HUES6 (cell line): ENCODE results near the gene PLXDC1.

Source experiments
- H3K27ac ChIP-seq: 2 replicates; pipeline ENCODE4 v1.7.0; 2013; ENCODE audit warnings: low read depth, mild to moderate bottlenecking, low read length, inconsistent platforms
- H3K27me3 ChIP-seq: 2 replicates; pipeline ENCODE4 v1.6.1; 2013; ENCODE audit warnings: low read length; ENCODE audit not compliant: control insufficient read depth, insufficient read depth
- H3K36me3 ChIP-seq: 2 replicates; pipeline ENCODE4 v1.6.1; 2013; ENCODE audit warnings: low read length; ENCODE audit not compliant: control insufficient read depth, insufficient read depth
- H3K4me1 ChIP-seq: 2 replicates; pipeline ENCODE4 v1.6.1; 2013; ENCODE audit warnings: low read length; ENCODE audit not compliant: control insufficient read depth, insufficient read depth
- H3K4me3 ChIP-seq: 2 replicates; pipeline ENCODE4 v1.5.1; 2013; ENCODE audit warnings: low read depth, low read length
- H3K9ac ChIP-seq: one replicate; pipeline ENCODE4 v1.6.1; 2013; ENCODE audit warnings: mild to moderate bottlenecking, low read length
- H3K9me3 ChIP-seq: 2 replicates; pipeline ENCODE4 v1.6.1; 2013; ENCODE audit warnings: low read depth, low read length; ENCODE audit not compliant: control insufficient read depth, insufficient read depth

The PLXDC1 gene

GRCh38 chr17:39107973-39108372 lies 43.5 kb downstream of the PLXDC1 start:
- no peak overlapping the region for H3K27ac ChIP-seq
- H3K36me3 ChIP-seq = no peaks in the 10 kb centered on the region
- no peaks in the 10 kb centered on the region for H3K9me3 ChIP-seq
- no peak overlapping the region for H3K4me3 ChIP-seq
- no peak overlapping the region for H3K9ac ChIP-seq
- H3K4me1 ChIP-seq = peaks cover 5% of the 10 kb centered on the region; the same call in 1 of the 2 replicates
- H3K27me3 ChIP-seq = no peaks in the 10 kb centered on the region

DNA sequence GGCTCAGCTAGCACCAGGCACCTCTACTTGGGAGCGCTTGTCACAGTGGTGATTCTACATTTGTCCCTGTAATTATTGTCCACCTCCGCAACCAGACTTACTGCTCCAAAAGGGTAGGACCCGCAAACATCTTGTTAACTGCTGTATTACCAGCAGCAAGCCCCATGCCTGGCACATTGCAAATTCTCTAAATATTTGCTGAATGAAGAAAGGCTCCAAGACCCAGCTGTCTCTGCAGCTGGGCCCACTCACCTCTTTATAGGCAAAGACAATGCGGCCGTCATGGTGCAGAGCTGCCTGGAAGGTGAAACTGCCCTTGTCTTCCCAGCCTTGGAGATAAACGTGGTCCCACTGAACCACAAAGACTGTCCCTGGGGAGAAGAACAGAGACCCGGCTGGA lies 44.3 kb downstream of the PLXDC1 start:
- Histone ChIP-seq H3K27ac (no peak overlapping the region), H3K9ac (no peak overlapping the region), H3K9me3 (no peaks in the 10 kb centered on the region), H3K36me3 (no peaks in the 10 kb centered on the region), H3K27me3 (no peaks in the 10 kb centered on the region), H3K4me3 (no peak overlapping the region), H3K4me1 (peaks cover 5% of the 10 kb centered on the region; the same call in 1 of the 2 replicates)

- H3K9ac ChIP-seq = no peak overlapping the region
- H3K9me3 ChIP-seq = no peaks in the 10 kb centered on the region
- no peak overlapping the region for H3K27ac ChIP-seq
- no peak overlapping the region for H3K4me3 ChIP-seq
- H3K27me3 ChIP-seq = no peaks in the 10 kb centered on the region
- H3K36me3 ChIP-seq = no peaks in the 10 kb centered on the region
- peaks cover 5% of the 10 kb centered on the region; the same call in 1 of the 2 replicates for H3K4me1 ChIP-seq
Measured at GRCh38 chr17:39105705-39106104, 45.7 kb downstream of the PLXDC1 start.

DNA sequence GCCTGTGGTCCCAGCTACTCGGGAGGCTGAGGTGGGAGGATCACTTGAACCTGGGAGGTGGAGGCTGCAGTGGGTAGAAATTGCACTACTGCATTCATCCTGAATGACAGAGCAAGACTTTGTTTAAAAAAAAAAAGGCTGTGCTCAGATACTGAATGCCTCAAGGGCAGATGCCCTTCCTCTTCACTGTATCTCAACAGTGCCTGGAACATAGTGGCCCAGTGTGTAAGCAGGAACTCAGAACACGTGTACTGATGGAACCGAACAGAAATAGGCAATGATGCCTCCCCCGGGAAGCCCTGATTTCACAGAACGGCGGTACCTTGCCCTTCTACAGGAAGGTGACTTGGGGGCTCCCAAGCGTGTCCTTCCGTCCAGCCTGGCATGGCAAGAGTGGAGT lies 46.8 kb downstream of the PLXDC1 start:
- Histone ChIP-seq H3K9ac (no peak overlapping the region), H3K4me1 (no peaks in the 10 kb centered on the region), H3K9me3 (no peaks in the 10 kb centered on the region), H3K36me3 (no peaks in the 10 kb centered on the region), H3K27me3 (peaks cover 2% of the 10 kb centered on the region; the same call in 1 of the 2 replicates), H3K4me3 (no peak overlapping the region), H3K27ac (no peak overlapping the region)

DNA sequence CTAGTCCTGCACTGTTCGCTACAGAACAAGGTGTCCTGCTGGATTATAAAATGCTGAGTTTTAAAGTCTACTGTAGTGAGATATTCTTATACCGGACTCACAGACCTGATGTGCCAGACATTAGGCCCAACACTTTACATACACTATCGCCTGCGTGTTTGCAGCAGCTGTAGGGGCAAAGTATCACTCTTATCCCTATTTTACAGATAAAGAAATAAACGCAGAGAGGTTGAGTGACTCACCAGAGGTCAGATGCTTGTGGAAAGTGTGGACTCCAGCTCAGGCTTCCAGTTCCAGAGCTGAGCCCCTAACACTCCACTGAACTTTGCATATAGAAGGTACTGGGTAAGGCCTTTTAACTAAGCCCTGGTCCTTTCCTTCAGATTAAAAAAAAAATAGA lies 47.4 kb downstream of the PLXDC1 start:
- no peak overlapping the region for H3K27ac ChIP-seq
- H3K4me3 ChIP-seq = no peak overlapping the region
- H3K9ac ChIP-seq = no peak overlapping the region
- H3K36me3 ChIP-seq = no peaks in the 10 kb centered on the region
- H3K4me1 ChIP-seq = peaks cover 3% of the 10 kb centered on the region; the same call in 1 of the 2 replicates
- H3K27me3 ChIP-seq = peaks cover 7% of the 10 kb centered on the region; the same call in 1 of the 2 replicates
- no peaks in the 10 kb centered on the region for H3K9me3 ChIP-seq

DNA sequence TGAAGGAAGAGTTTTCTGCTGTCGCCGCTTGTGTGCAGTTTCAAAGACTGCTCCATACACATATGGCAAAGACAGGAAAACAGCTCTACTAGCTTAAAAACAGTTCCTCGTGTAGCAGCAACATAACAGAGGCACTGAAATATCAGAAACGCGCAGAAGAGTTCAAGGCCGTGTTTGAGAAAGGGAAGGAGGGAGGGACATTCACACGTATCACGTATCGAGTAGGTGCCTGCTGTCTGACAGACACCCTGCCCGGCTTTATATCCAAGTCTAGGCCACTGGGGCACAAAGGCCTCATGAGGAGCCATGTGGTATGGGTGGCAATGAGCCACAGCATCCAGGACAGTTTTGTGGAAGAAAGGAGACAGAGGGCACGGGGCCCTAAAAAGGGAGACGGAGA lies 50.3 kb downstream of the PLXDC1 start:
- Histone ChIP-seq H3K9me3 (no peaks in the 10 kb centered on the region), H3K9ac (no peak overlapping the region), H3K27ac (no peak overlapping the region), H3K4me3 (no peak overlapping the region), H3K36me3 (no peaks in the 10 kb centered on the region), H3K27me3 (peaks cover 10% of the 10 kb centered on the region; the same call in 1 of the 2 replicates), H3K4me1 (peaks cover 21% of the 10 kb centered on the region; the same call in 1 of the 2 replicates)

DNA sequence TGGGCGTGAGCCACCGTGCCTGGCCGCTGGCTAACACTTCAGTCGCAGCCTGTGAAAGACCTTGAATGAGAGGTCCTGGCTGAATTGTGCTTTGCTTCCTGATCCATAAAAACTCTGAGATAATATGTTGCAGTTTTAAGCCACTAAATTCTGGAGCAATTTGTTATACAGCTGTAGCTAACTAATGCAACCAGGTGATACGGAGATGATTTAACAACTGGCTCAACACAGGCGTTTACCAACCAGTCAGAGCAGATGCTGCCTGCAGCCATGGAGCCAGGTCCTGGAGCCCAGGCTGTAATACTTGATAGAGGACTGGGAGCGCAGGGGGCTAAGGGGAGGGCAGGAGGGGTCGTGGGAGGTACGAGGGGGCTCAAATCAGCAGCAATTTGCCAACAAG lies 50.9 kb downstream of the PLXDC1 start:
- no peak overlapping the region for H3K4me3 ChIP-seq
- no peaks in the 10 kb centered on the region for H3K36me3 ChIP-seq
- no peak overlapping the region for H3K9ac ChIP-seq
- no peaks in the 10 kb centered on the region for H3K9me3 ChIP-seq
- H3K27me3 ChIP-seq = peaks cover 10% of the 10 kb centered on the region; the same call in 1 of the 2 replicates
- H3K27ac ChIP-seq = no peak overlapping the region
- H3K4me1 ChIP-seq = peaks cover 21% of the 10 kb centered on the region; the same call in 1 of the 2 replicates

DNA sequence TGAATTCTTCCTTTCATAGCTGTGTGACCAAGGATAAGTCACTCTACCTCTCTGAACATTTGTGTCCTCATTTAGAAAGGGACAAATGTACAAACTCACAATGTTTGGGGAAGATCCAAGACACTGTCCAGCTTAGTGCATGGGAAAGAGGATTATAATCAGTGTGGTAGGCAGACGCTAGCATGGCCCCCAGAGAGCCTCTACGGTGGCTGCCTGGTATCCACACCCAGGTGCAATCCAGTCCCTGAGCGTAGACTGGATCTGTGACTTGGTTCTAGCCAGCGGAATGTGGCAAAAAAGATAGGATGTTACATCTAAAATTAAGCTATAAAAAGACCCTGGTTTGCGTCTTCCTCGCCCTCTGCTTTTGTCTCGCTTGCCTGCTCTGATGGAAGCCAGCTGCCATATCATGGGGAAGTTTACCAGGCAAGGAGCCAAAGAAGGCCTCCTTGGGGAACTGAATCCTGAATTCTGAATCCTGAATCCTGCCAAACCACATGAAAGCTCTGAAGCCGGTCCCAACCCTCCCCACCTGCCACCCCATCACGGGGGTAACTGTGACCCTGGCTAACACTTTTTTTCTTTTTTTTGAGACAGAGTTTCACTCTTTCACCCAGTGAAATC lies 51.7 kb downstream of the PLXDC1 start:
- peaks cover 10% of the 10 kb centered on the region; the same call in 1 of the 2 replicates for H3K27me3 ChIP-seq
- H3K27ac ChIP-seq = no peak overlapping the region
- no peak overlapping the region for H3K9ac ChIP-seq
- no peak overlapping the region for H3K4me3 ChIP-seq
- H3K36me3 ChIP-seq = no peaks in the 10 kb centered on the region
- no peaks in the 10 kb centered on the region for H3K9me3 ChIP-seq
- peaks cover 23% of the 10 kb centered on the region; the same call in 1 of the 2 replicates for H3K4me1 ChIP-seq

DNA sequence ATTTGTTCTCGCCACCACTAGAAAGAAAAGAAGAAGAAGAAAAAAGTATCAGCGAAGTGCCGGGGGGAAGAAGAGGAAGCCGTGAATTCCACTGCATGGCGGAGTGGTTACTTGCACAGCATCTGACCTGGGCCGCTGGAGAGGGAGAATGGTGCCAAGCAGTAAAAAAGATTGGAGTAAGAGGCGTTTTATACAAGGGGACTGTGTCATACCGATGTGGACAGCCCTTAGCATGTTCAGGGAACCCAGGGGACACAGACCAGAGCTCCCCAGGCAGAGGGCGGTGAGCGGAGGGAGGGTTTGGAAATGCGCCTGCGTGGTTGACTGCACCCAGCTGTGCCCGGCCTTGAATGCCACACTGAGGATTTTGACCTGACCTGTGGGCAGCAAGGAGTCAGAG lies 52.8 kb downstream of the PLXDC1 start:
- peaks cover 27% of the 10 kb centered on the region; the same call in 1 of the 2 replicates for H3K4me1 ChIP-seq
- H3K27ac ChIP-seq = no peak overlapping the region
- no peaks in the 10 kb centered on the region for H3K9me3 ChIP-seq
- peak overlapping the region; percentile 33; the same call in 1 of the 2 replicates for H3K4me3 ChIP-seq
- H3K36me3 ChIP-seq = no peaks in the 10 kb centered on the region
- peak overlapping the region; percentile 8 for H3K9ac ChIP-seq
- H3K27me3 ChIP-seq = peaks cover 10% of the 10 kb centered on the region; the same call in 1 of the 2 replicates

GRCh38 chr17:39097537-39097936 lies 53.9 kb downstream of the PLXDC1 start:
- Histone ChIP-seq H3K9ac (no peak overlapping the region), H3K27ac (no peak overlapping the region), H3K4me1 (peaks cover 31% of the 10 kb centered on the region)

DNA sequence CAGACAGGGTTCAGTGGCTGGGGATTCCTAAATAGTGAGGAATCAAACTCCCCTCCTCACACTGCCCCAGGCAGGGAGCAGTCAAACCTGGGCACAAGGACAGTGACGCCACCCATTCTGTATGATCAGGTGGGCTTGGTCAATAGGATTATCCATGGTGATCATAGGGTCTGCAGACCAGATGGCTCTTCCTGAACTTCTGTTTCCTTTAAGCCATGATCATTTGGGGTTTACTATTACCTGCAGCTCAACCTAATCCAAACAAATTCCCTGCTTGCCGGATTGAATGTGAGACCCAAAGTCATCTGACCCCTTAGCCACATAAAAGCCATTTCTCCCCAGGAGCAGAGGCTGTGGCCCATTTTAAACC lies 54.3 kb downstream of the PLXDC1 start:
- H3K9me3 ChIP-seq = no peaks in the 10 kb centered on the region
- H3K4me1 ChIP-seq = peaks cover 32% of the 10 kb centered on the region
- no peaks in the 10 kb centered on the region for H3K36me3 ChIP-seq
- no peak overlapping the region for H3K4me3 ChIP-seq
- peaks cover 10% of the 10 kb centered on the region; the same call in 1 of the 2 replicates for H3K27me3 ChIP-seq
- no peak overlapping the region for H3K9ac ChIP-seq
- H3K27ac ChIP-seq = no peak overlapping the region

More at GRCh38 chr17:39097537-39097936, 53.9 kb downstream of the PLXDC1 start:
- Histone ChIP-seq H3K9me3 (no peaks in the 10 kb centered on the region), H3K27me3 (peaks cover 10% of the 10 kb centered on the region; the same call in 1 of the 2 replicates), H3K4me3 (no peak overlapping the region), H3K36me3 (no peaks in the 10 kb centered on the region)
